Suppressor macrophage treated with lipopolysaccharide for 4 hours (primary cell): ENCODE results near the gene GALNT18.
A peak's percentile ranks its signal among the peaks of the same experiment; 100 is the strongest.

Experiments
- DNase-seq: peaks from one replicate; pipeline ENCODE4 v3.0.0-alpha.2; 2020

The GALNT18 gene

GRCh38 chr11:11622772-11623171 is 967 bp upstream of the GALNT18 start:
- DNase-seq = no peak

GRCh38 chr11:11622340-11622706 is 518 bp upstream of the GALNT18 start:
- no peak for DNase-seq

- DNase-seq = peak; percentile 12
These were observed 758 bp downstream of the GALNT18 start for GRCh38 chr11:11620921-11621572.

- peak; percentile 5 for DNase-seq
These were observed 1.5 kb downstream of the GALNT18 start for GRCh38 chr11:11620173-11620920.

GRCh38 chr11:11618973-11619435 is 2.8 kb downstream of the GALNT18 start:
- no peak for DNase-seq

- no peak for DNase-seq
These were observed 6.7 kb downstream of the GALNT18 start for GRCh38 chr11:11615086-11615485.

DNA sequence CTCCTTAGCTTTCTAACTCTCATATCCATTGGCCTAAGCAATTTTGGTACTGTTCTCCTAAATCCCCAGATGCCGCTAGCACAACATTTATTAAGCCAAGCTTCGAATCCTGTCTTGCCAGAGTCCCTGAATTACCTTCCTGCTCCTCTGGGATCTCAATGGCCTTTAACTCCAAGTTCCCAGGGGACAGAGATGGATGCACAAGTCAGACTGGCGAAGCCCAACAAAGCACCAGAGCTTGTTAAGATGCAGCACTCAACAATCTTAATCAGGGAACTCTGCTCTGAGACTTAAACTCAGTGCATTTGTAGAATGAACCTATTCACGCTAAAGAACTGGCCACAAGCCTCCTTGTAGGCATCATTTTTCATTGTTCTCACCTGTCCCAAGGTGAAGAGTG is 9.4 kb downstream of the GALNT18 start:
- DNase-seq = no peak

DNA sequence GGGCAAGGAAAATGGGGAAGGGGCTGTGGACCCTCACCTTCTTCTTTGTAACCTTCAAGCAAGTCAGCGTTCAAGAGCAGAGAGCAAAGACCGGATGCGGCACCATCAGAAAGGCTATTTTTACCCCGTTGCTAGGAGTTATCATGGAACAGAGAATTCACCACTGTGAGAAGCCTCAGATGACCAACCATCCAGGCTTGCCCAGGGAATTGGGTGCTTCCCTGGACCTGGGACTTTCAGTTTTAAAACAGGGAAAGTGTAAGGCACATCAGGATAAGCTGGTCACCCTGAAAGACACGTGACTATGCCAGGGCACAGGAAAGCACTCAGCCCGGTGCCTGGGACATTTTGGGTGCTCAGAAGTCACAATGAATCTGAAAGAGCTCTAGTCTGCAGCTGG is 10.4 kb downstream of the GALNT18 start:
- no peak for DNase-seq

DNA sequence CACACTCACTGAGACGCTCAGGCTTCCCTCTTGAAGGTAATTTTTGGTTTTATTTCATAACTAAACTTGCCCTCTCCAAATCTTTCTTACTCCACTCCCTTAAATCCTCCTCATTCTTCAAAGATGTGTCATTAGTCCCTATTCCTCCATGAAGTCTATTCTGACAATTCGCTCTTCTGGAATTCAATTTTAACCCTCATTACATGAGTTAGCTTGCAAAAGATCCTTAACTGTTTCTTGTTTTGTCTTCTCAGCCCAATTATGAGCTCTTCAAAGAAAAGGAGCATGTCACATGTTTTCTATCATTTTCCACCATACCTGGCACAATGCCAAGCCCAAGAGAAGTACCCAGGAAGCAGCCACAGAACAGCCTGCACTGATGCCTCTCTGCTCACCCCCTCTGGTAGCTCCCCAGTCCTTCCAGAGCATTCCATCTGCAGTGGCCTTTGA is 13.0 kb downstream of the GALNT18 start:
- DNase-seq = no peak

- DNase-seq = no peak
These were observed 14.0 kb downstream of the GALNT18 start for GRCh38 chr11:11607772-11608171.

DNA sequence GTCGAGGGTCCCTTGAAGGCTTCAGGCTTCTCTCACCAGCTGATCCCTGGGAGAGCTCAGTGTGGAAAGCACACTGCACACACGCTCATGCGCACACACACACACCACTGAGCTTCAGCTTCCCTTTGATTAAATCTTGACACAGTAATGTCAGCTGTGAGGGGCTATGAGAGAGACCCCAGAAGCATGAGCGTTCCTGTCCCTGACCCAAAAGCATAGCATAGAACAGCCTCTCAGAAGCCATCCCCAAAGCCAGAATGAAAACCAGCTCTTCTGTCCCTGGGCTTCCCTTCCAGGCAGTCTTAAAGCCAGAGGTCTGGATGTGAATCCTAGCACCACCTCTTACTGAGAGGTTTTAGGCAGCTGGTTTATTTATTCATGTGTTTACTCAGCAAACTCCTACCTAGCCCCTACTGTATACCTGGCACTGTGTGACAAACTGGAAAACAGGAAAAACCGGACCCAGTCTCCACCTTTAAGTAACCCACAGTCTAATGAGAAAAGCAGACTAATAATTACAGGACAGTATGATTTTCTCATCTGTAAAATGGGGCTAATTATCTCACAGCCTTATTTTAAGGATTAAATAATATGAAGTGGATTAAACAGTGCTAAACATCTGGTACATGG is 15.9 kb downstream of the GALNT18 start:
- no peak for DNase-seq

DNA sequence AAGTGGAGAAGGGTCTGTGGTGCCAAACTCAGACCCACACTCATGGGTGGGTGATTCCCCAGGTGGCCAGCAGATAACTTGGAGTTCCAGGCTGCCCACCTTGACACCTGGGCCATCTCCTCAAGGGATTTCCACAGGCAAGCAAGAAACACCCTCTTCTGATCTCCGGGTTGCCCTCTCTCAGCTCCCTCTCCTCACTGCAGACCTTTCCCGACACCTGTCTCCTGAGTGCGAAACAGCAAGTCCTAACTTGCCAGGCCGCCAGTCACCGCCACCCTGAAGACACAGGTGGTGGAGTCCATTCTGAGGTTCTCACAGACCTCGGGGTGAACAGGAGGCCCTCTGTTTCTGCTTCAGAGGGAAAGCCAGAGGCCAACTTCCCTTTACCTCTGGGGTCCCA is 16.6 kb downstream of the GALNT18 start:
- DNase-seq = no peak

DNA sequence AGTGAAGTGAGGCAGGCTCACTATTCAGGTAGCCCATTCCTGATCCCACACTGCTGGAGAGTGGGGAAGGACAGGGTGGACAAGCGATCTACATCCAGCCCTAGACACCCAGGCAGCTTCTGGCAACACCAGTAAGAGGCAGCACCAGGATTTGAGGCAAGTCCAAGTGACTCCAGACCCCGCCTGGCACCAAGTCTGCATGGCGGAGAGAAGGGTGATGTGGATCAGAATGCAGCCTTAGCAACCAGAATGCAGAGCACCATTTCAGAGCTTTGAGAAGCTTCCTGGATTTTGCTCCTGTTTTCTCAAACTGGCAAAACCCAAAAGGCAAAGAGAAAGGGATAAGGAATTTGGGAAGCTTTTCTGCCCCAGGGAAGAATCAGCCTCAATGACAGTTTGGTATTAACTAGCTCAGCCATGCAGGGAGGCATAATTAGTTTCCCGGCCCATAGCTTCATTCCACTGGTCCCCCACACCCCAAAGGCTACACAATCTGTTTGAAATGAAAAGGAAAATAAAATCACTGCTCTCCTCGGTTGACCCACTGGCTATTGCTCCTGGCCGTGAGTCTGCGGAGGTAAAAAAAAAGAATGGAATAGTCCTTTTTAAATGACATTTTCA is 17.3 kb downstream of the GALNT18 start:
- no peak for DNase-seq

DNA sequence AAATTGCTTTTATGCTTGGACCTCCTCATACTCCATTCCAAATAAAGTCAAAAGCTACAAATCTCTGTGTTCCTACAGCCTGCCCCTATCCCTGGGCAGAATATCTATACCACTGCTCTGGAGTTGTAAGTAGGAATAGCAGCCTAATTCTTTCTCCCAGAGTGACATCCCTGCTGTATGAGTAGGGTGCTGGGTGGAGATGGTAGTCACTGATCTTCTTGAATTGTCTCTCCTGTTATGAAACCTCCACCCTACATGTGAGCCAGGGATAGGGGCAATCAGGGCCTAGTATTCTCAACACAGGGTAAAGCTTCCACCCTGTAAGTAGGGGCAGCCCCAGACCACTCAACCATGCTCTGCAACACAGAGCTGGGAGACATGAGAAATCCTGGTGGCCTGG is 19.8 kb downstream of the GALNT18 start:
- no peak for DNase-seq

- no peak for DNase-seq
These were observed 21.5 kb downstream of the GALNT18 start for GRCh38 chr11:11600288-11600687.

- no peak for DNase-seq
These were observed 23.6 kb downstream of the GALNT18 start for GRCh38 chr11:11598243-11598642.

GRCh38 chr11:11594162-11594561 is 27.6 kb downstream of the GALNT18 start:
- no peak for DNase-seq

DNA sequence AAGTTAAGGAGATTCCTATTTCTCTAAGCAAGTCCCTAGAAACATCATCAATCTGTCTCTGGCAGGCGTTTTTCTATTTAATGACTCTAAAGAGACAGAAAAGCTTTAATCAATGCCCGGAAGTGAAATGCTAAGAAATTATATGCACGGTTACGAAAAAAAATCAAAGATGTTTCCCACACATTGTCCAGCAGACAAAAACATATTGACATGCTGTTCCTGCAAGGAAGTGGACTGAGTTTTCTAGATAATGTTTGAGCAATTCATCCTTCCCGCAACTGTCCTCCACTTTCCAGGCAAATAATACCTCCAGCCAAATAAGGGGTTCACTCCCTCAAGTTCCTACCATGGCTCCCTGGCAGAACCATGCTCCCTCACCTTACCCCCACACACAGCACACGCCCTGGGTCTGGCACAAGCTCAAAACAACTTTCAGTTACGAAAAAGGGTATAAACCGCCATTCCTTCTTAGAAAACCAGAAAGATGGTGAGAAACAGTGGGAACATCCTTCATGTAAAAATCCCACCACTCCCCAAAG is 29.6 kb downstream of the GALNT18 start:
- DNase-seq = no peak

GRCh38 chr11:11589437-11589836 is 32.4 kb downstream of the GALNT18 start:
- DNase-seq = no peak

DNA sequence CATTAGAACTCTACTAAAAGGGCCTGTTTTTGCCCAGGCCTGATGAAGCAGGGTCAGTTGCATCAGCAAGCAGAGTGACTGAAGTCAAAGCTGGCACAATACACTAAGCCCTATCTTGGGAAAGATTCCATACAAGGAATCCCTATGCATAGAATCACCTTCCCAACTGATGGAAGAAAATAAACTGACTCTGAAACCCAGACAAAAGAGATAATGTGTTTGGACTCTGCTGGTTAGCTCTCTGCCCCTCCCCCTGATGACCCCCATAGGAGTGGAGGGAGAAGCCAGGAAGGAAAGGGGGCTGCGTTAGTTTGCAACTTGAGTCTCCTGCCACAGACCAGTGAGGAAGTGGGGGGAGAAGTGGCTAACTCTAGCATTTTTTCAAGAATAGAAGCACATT is 32.9 kb downstream of the GALNT18 start:
- DNase-seq = no peak

DNA sequence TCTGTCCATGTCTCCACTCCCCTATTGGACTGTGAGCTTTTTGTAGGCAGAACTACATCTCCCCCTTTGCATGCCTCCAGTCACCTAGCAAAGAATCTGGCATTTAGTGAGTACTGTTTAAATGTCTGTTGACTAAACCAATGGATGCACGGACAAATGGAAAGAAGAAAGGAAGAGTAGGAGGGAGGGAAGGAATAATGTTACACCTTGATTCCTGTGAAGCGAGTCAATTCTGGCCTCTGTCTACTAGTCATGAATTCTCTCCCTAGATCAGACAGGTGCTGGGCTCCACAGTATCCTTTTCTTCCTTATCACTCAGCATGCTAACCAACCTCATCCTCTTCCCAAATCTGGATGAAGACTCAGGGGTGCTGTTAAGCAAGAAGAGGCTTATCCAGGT is 33.6 kb downstream of the GALNT18 start:
- DNase-seq = no peak

DNA sequence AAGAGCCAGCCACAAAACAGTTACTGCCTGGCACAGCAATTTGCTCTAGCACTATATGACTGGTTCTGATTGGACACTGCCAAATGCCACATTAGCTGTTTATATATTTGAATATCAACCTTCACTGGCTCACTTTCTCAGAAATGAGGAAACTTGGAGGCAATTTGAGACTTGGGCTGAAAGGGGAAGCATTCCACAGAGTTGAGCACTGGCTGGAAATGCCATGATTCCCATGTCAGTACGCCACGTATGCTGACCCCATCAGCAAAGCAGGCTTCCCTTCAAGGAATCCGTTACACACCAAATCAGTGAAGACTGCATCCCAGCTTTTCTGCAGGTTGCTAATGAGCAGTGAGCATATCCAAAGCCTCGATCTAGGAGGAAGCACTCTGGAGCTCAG is 34.7 kb downstream of the GALNT18 start:
- DNase-seq = no peak

DNA sequence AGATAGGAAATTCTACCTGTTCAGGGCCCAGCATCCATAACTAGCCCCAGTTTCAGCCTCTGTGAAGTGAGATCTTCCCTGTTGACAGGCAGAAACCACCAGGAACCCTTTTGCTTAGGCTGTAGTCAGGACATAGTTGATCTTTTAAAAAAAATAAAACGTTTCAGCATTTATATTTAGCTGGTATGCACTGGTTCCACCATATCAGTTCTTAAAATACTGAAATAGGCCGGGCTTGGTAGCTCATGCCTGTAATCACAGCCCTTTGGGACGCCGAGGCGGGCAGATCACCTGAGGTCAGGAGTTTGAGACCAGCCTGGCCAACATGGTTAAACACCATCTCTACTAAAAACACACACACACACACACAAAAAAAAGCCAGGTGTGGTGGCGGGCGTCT is 35.3 kb downstream of the GALNT18 start:
- no peak for DNase-seq
